H1 (cell line): Measurements from ENCODE around the gene TPM2. TPM values are rescaled to one million over a fixed set of nuclear protein-coding genes. Genes with fewer than 3 reads are reported as not detected.

ENCODE experiments used
- CTCF ChIA-PET: fragments of 300-600 bp; sonication (Branson Sonifier 250); formaldehyde crosslinking; loops from one replicate; lab custom pipeline; 2021; ENCODE audit not compliant: partially characterized antibody; lab: Charles Lee
- POLR2A ChIA-PET: fragments of 300-600 bp; sonication (Branson Sonifier 250); formaldehyde crosslinking; loops from one replicate; lab custom pipeline; 2021; ENCODE audit warnings: inconsistent platforms; ENCODE audit not compliant: partially characterized antibody; lab: Charles Lee
- DNase-seq, 2 experiments: peaks; one replicate each; pipeline versions ENCODE4 v3.0.0 to v3.0.0-alpha.2; 2010 to 2022; ENCODE audit warnings: low spot score in 2 of 2, low read depth in 1 of 2, mixed read lengths in 1 of 2
- FAIRE-seq: peaks from 2 replicates; lab custom pipeline; 2011; peaks lifted over from hg19 to GRCh38; lab: Jason Lieb, UNC
- H2AFZ ChIP-seq: 2 replicates; pipeline ENCODE4 v1.8.1; 2012; ENCODE audit warnings: low read length, inconsistent platforms
- H2AK5ac ChIP-seq: 2 replicates; pipeline ENCODE4 v1.6.1; 2013; ENCODE audit warnings: low read depth, low read length
- H2BK120ac ChIP-seq: replicated peaks from 2 replicates; pipeline ENCODE3; 2013; ENCODE audit warnings: low read depth, low read length, inconsistent platforms
- H2BK12ac ChIP-seq: 2 replicates; pipeline ENCODE4 v1.6.1; 2013; ENCODE audit warnings: low read depth, low read length
- H2BK15ac ChIP-seq: 2 replicates; pipeline ENCODE4 v1.6.1; 2013; ENCODE audit warnings: low read length
- H2BK20ac ChIP-seq: 2 replicates; pipeline ENCODE4 v1.6.1; 2013; ENCODE audit warnings: low read length
- H2BK5ac ChIP-seq: 2 replicates; pipeline ENCODE4 v1.6.1; 2013; ENCODE audit warnings: low read depth, low read length
- H3K14ac ChIP-seq: 2 replicates; pipeline ENCODE4 v1.6.1; 2013; ENCODE audit warnings: inconsistent platforms; ENCODE audit not compliant: insufficient read length
- H3K18ac ChIP-seq: 2 replicates; pipeline ENCODE4 v1.6.1; 2013; ENCODE audit warnings: low read length; ENCODE audit errors: extremely low read depth
- H3K23ac ChIP-seq: 2 replicates; pipeline ENCODE4 v1.6.1; 2013; ENCODE audit warnings: inconsistent platforms; ENCODE audit not compliant: insufficient read length
- H3K23me2 ChIP-seq: 2 replicates; pipeline ENCODE4 v1.6.1; 2013; ENCODE audit warnings: low read depth, low read length
- H3K27ac ChIP-seq: 2 replicates; pipeline ENCODE4 v1.6.1; 2011; ENCODE audit warnings: low read depth, low read length, inconsistent platforms
- H3K27me3 ChIP-seq, 4 experiments: replicated peaks in 1 of 4; 1 replicate in 1 of 4; 2 replicates in 3 of 4; pipeline versions ENCODE4 v1.6.1 to v1.8.1; 2011 to 2013; ENCODE audit warnings: low read length in 3 of 4, mild to moderate bottlenecking in 3 of 4, inconsistent platforms in 2 of 4, mixed read lengths in 2 of 4, moderate library complexity in 1 of 4; ENCODE audit not compliant: control insufficient read depth in 3 of 4, insufficient read depth in 3 of 4; ENCODE audit errors: extremely low read depth in 1 of 4
- H3K36me3 ChIP-seq, 4 experiments: 2 replicates each; pipeline versions ENCODE4 v1.6.1 to v1.8.1; 2011 to 2013; ENCODE audit warnings: mild to moderate bottlenecking in 4 of 4, low read length in 3 of 4, moderate library complexity in 2 of 4, control low read depth in 1 of 4, inconsistent platforms in 1 of 4; ENCODE audit not compliant: insufficient read depth in 4 of 4, control insufficient read depth in 2 of 4
- H3K4ac ChIP-seq: replicated peaks from 2 replicates; pipeline ENCODE3; 2013; ENCODE audit warnings: low read length, low read depth, mixed read lengths, inconsistent platforms; ENCODE audit not compliant: insufficient read length
- H3K4me1 ChIP-seq, 4 experiments: replicated peaks in 1 of 4; 1 replicate in 1 of 4; 2 replicates in 3 of 4; pipeline versions ENCODE4 v1.6.1 to v1.8.1; 2011 to 2013; ENCODE audit warnings: low read length in 3 of 4, inconsistent platforms in 2 of 4, mixed read lengths in 1 of 4; ENCODE audit not compliant: insufficient read depth in 4 of 4, control insufficient read depth in 3 of 4
- H3K4me2 ChIP-seq, 2 experiments: 2 replicates each; pipeline versions ENCODE4 v1.6.1 to v1.8.1; 2011 to 2013; ENCODE audit warnings: low read depth in 2 of 2, low read length in 2 of 2, control low read depth in 1 of 2, inconsistent platforms in 1 of 2, mild to moderate bottlenecking in 1 of 2; ENCODE audit not compliant: insufficient read depth in 1 of 2
- H3K4me3 ChIP-seq, 4 experiments: fragments of 200-600, 300-600 bp in 1 of 4; sonication (generic), shearing (Covaris generic), sonication (Bioruptor Twin) in 1 of 4; 2 replicates each; pipeline versions ENCODE4 v1.5.1 to v1.8.1; 2011 to 2016; ENCODE audit warnings: low read length in 4 of 4, low read depth in 3 of 4, control low read depth in 2 of 4, inconsistent platforms in 2 of 4, mild to moderate bottlenecking in 2 of 4, mixed read lengths in 1 of 4, moderate library complexity in 1 of 4; ENCODE audit not compliant: insufficient read depth in 2 of 4; ENCODE audit errors: extremely low read depth in 1 of 4
- H3K56ac ChIP-seq: replicated peaks from 2 replicates; pipeline ENCODE3; 2013; ENCODE audit warnings: low read depth, mild to moderate bottlenecking, mixed read lengths, low read length, inconsistent platforms; ENCODE audit not compliant: insufficient read length
- H3K79me1 ChIP-seq: 2 replicates; pipeline ENCODE4 v1.6.1; 2013; ENCODE audit warnings: low read depth, low read length, control low read depth
- H3K79me2 ChIP-seq, 2 experiments: 2 replicates each; pipeline versions ENCODE4 v1.6.1 to v1.8.1; 2012 to 2013; ENCODE audit warnings: low read length in 2 of 2, mild to moderate bottlenecking in 2 of 2, inconsistent platforms in 1 of 2; ENCODE audit not compliant: insufficient read depth in 2 of 2, control insufficient read depth in 1 of 2
- H3K9ac ChIP-seq, 4 experiments: replicated peaks in 1 of 4; 1 replicate in 1 of 4; 2 replicates in 3 of 4; pipeline versions ENCODE4 v1.6.1 to v1.8.1; 2011 to 2013; ENCODE audit warnings: low read depth in 3 of 4, low read length in 3 of 4, control low read depth in 2 of 4, mild to moderate bottlenecking in 2 of 4, moderate library complexity in 2 of 4, inconsistent platforms in 1 of 4; ENCODE audit errors: extremely low read depth in 1 of 4
- H3K9me3 ChIP-seq, 2 experiments: 2 replicates each; pipeline versions ENCODE4 v1.6.1 to v1.8.1; 2012 to 2013; ENCODE audit warnings: mild to moderate bottlenecking in 2 of 2, moderate library complexity in 2 of 2, control low read depth in 1 of 2, inconsistent platforms in 1 of 2, low read depth in 1 of 2, low read length in 1 of 2, mixed read lengths in 1 of 2; ENCODE audit not compliant: insufficient read depth in 2 of 2
- H4K20me1 ChIP-seq, 2 experiments: replicated peaks in 1 of 2; 2 replicates each; pipeline versions ENCODE3 to v1.8.1; 2011 to 2013; ENCODE audit warnings: inconsistent platforms in 2 of 2, low read length in 2 of 2, mild to moderate bottlenecking in 1 of 2; ENCODE audit not compliant: insufficient read depth in 2 of 2, control insufficient read depth in 1 of 2
- H4K5ac ChIP-seq: 2 replicates; pipeline ENCODE4 v1.6.1; 2013; ENCODE audit warnings: low read length, low read depth, mixed read lengths, inconsistent platforms; ENCODE audit not compliant: insufficient read length
- H4K8ac ChIP-seq: 2 replicates; pipeline ENCODE4 v1.8.0; 2013; ENCODE audit warnings: mild to moderate bottlenecking, moderate library complexity, low read length, inconsistent platforms; ENCODE audit not compliant: insufficient read depth; ENCODE audit errors: extremely low read depth
- H4K91ac ChIP-seq: replicated peaks from 2 replicates; pipeline ENCODE3; 2013; ENCODE audit warnings: low read length, mixed read lengths, inconsistent platforms; ENCODE audit not compliant: insufficient read length
- ASH2L ChIP-seq: fragments of 200-600, 300-600 bp; sonication (generic); IDR thresholded peaks from one replicate; pipeline ENCODE4 v1.7.1; 2017; ENCODE audit warnings: low read length
- BCL11A ChIP-seq, 2 experiments: IDR thresholded peaks; one replicate each; pipeline ENCODE4 v1.6.1; 2011; ENCODE audit warnings: low read depth in 2 of 2, low read length in 2 of 2, mild to moderate bottlenecking in 2 of 2
- CBX8 ChIP-seq: fragments of 300-800, 300-1000 bp; sonication (generic); IDR thresholded peaks from 2 replicates; pipeline ENCODE4 v1.7.1; 2016; ENCODE audit warnings: low read depth, low read length, borderline replicate concordance
- RBBP5 ChIP-seq: IDR thresholded peaks from 2 replicates; pipeline ENCODE4 v1.7.1; 2012; ENCODE audit warnings: low read depth, mild to moderate bottlenecking, inconsistent platforms, low read length, moderate library complexity, borderline replicate concordance
- SAP30 ChIP-seq: fragments of 300-600 bp; sonication (generic); IDR thresholded peaks from 2 replicates; pipeline ENCODE4 v1.7.1; 2012; ENCODE audit warnings: low read length, moderate library complexity, mild to moderate bottlenecking, inconsistent platforms; ENCODE audit not compliant: insufficient read depth, insufficient replicate concordance
- SIN3A ChIP-seq, 2 experiments: IDR thresholded peaks in 1 of 2; conservative IDR thresholded peaks in 1 of 2; 2 replicates each; pipeline ENCODE4 v1.6.1; 2011 to 2012; ENCODE audit warnings: low read length in 2 of 2, improper control_type of control experiment in 1 of 2, low read depth in 1 of 2, mild to moderate bottlenecking in 1 of 2
- WGBS, 2 experiments: shearing (Covaris generic) in 1 of 2; methylation state at CpG; one replicate each; pipeline versions ENCODE4 v1.1.6 to v1.1.7; 2013 to 2015; ENCODE audit warnings: low lambda C conversion rate in 2 of 2, mixed read lengths in 2 of 2, inconsistent platforms in 1 of 2, low coverage in 1 of 2, missing lambda C conversion rate in 1 of 2; ENCODE audit not compliant: insufficient replicate concordance in 2 of 2, insufficient coverage in 1 of 2, insufficient read length in 1 of 2; ENCODE audit errors: extremely low coverage in 1 of 2, missing lambda C conversion rate in 1 of 2; 5-methylcytosine and 5-hydroxymethylcytosine counted together
- polyA plus RNA-seq, 7 experiments: library from polyadenylated mRNA; depleted of rRNA in 3 of 7; stranded (reverse) in 5 of 7; unstranded in 2 of 7; fragments of >200 nt in 5 of 7; fragments of 200-250 nt in 2 of 7; gene quantifications; 1 replicate in 5 of 7; 2 replicates in 1 of 7; 4 replicates in 1 of 7; pipeline versions ENCODE4 v1.2.1 to v1.2.3, GENCODE V29; 2011 to 2013; ENCODE audit warnings: missing spikeins in 2 of 7, mixed read lengths in 2 of 7
- total RNA-seq: library from RNA; stranded (reverse); fragmentation: NEBNext Ultra II Directional; extraction: Animal tissue kit (Norgen Biotek cat#: 25700); gene quantifications from 2 replicates; pipeline ENCODE4 v1.2.1, GENCODE V29; 2021
- TF ChIP-seq, protein P1 (sequence below): IDR thresholded peaks from 2 replicates; pipeline ENCODE4 v1.6.1; 2012; ENCODE audit warnings: inconsistent platforms

TPM2 gene
- total and polyA plus RNA-seq, 2 of the 8 experiments (the other 6 are each of a cell fraction or from before 2014, with no cell fraction given), result 62.5 to 181 TPM

DNA sequence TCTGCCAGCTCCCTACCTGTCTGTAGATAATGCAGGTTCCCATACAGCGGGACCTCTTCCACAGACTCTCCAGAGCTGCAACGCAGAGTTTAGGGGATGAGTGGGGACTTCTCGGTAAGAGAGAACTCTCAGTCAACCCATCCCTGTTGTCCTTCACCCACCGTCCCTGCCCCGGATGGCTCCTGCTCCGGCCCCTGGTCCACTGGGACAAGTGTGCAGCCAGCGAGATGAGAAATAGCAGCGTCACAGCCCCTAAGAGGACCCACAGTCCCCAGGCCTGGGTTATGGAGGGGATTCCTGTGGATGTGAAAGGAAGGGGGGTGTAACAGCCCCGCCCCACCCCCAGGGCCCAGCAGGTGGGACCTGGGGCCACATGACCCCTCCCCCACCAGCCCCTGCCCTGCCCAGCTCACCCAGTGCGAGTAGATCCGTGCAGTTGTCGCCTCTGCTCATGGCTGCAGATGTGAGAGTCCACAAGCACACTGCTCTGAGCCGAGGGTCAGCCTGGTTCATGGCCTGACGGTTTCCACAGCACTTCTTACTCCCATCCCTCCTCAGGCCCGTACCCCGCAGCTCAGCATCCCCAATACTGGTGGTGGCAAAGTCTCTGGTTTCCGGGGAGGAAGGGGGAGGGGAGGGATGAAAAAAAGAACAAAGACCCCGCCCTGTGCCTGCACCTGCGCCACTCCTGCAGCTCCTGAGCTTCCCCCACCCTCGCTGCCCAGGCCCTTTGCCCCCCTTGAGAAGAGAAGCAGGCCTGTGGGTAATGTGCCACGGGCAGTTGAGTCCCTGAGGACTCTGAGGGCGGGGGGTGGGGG lies 39.2 kb downstream of the TPM2 start, which contains the start of gene SIT1:
TSS of gene SIT1 (minus strand) at position 591 of the 818 bp plus-strand sequence. CDS start at position 513, 78 bp downstream.
- POLR2A ChIA-PET, result interaction anchor here (0.7 to 6.2 kb wide), 7 partner anchors 6 to 77 kb away, joined by 3 to 53 read pairs (median 3); partner anchors contain the start of genes CCDC107, CD72 and RMRP
- H4K8ac ChIP-seq, result peak within 1 kb of the TSS; percentile 9; the same call in 1 of the 2 replicates
- no peak within 1 kb of the TSS for H3K27ac ChIP-seq
- H3K79me1 ChIP-seq, result no peaks in the 10 kb centered on the region
- no peaks in the 10 kb centered on the region for H3K79me2 ChIP-seq
- H3K56ac ChIP-seq, result no peak within 1 kb of the TSS
- FAIRE-seq (no peak), DNase-seq (peak in 1 of 2 experiments; percentile 58)
- H3K18ac ChIP-seq, result peak within 1 kb of the TSS; percentile 86
- H3K4me1 ChIP-seq, result peaks cover 0 to 17% (median 12%) of the 10 kb centered on the region in 4 experiments; a peak in 5 of 7 replicates
- no peaks in the 10 kb centered on the region for H3K9me3 ChIP-seq
- H2AFZ ChIP-seq, result peak within 1 kb of the TSS; percentile 78; the same call in 1 of the 2 replicates
- H2BK5ac ChIP-seq, result peak within 1 kb of the TSS; percentile 52; the same call in 1 of the 2 replicates
- H2BK15ac ChIP-seq, result 0 out of 2 replicates have a peak within 1 kb of the TSS, but pooled peaks have one; percentile 72
- no peaks in the 10 kb centered on the region for H3K36me3 ChIP-seq
- H2BK20ac ChIP-seq, result peak within 1 kb of the TSS; percentile 88; the same call in 1 of the 2 replicates
- peak within 1 kb of the TSS; percentile 45 to 64 for H3K4me2 ChIP-seq
- 0 out of 2 replicates have a peak within 1 kb of the TSS, but pooled peaks have one; percentile 9 for H2AK5ac ChIP-seq
- no peaks in the 10 kb centered on the region for H4K20me1 ChIP-seq
- H4K5ac ChIP-seq, result no peak within 1 kb of the TSS
- TF ChIP-seq BCL11A (IDR thresholded peaks at IDR 0.05; ENCODE audit: low read depth in 2 of 2, low read length in 2 of 2) (no peak), SAP30 (no peak), SIN3A (conservative IDR thresholded peaks at IDR 0.05 in 1 of 2, IDR thresholded peaks at IDR 0.05 in 1 of 2; ENCODE audit: low read depth in 1 of 2, low read length in 2 of 2) (0 out of 4 replicates have a peak, but pooled peaks of 1 of the 2 experiments have one; percentile 35), CBX8 (no peak), ASH2L (peak; percentile 88), RBBP5 (peak; percentile 83; the same call in 1 of the 2 replicates)
- TF ChIP-seq, protein P1, sequence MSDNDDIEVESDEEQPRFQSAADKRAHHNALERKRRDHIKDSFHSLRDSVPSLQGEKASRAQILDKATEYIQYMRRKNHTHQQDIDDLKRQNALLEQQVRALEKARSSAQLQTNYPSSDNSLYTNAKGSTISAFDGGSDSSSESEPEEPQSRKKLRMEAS, result peak; percentile 25; the same call in 1 of the 2 replicates
- TF ChIP-seq, all 59 proteins: peak for 4
- H3K27me3 ChIP-seq, result no peaks in the 10 kb centered on the region
- CTCF ChIA-PET, result interaction anchor here (0.5 to 8.1 kb wide), 9 partner anchors 11 to 1342 kb away, joined by 3 to 149 read pairs (median 4); partner anchors contain the start of genes ARHGEF39, CCDC107, CD72 and CREB3
- peak within 1 kb of the TSS; percentile 68; the same call in 1 of the 2 replicates for H2BK12ac ChIP-seq
- peaks cover 10% of the 10 kb centered on the region; the same call in 1 of the 2 replicates for H3K23me2 ChIP-seq
- no peak within 1 kb of the TSS for H3K4ac ChIP-seq
- no peak within 1 kb of the TSS for H3K14ac ChIP-seq
- no peak within 1 kb of the TSS for H3K9ac ChIP-seq
- H4K91ac ChIP-seq, result peak within 1 kb of the TSS; percentile 70
- peak within 1 kb of the TSS in 1 of 4 experiments; percentile 40; a peak in 2 of 8 replicates for H3K4me3 ChIP-seq
- WGBS, 2 experiments, result 61% methylated on average over 20 of the region's 22 CpGs; no CpG with 5 or more reads in 1 of the 2 experiments
- no peak within 1 kb of the TSS for H3K23ac ChIP-seq
- H2BK120ac ChIP-seq, result peak within 1 kb of the TSS; percentile 10
